Measurements from ENCODE around the gene GNRHR.
"Not testable (repeated sequence)": the region's sequence is repeated elsewhere in the genome, so short reads cannot be mapped to it uniquely, and the experiment has no call there.

GNRHR gene, protein sequence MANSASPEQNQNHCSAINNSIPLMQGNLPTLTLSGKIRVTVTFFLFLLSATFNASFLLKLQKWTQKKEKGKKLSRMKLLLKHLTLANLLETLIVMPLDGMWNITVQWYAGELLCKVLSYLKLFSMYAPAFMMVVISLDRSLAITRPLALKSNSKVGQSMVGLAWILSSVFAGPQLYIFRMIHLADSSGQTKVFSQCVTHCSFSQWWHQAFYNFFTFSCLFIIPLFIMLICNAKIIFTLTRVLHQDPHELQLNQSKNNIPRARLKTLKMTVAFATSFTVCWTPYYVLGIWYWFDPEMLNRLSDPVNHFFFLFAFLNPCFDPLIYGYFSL

DNA sequence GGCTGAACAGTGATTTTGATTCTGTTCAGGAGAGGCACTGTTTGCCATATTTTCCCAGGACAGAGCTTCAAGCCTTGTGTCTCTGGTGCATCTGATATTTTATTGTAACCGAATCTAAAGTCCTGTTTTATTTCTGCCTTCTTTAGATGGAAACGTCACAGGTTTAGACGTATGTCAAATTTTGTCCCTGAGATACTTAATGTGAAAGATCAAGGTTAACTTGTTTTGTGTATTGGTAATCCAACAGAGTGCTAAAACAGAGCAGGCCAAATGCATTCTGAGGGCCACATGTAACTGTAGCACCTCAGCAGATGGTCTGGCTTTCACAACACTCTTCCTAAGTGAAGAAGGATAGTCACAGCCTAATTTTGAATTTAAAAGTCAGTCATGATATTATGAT lies at the start of gene GNRHR:
GNRHR (minus strand) TSS at position 101 of the 400 bp plus-strand sequence; CDS start at position 48, 53 bp downstream.
- no peak for DNase-seq

GRCh38 chr4:67796810-67797209 lies 42.6 kb upstream of the GNRHR start:
- DNase-seq = no peak

DNA sequence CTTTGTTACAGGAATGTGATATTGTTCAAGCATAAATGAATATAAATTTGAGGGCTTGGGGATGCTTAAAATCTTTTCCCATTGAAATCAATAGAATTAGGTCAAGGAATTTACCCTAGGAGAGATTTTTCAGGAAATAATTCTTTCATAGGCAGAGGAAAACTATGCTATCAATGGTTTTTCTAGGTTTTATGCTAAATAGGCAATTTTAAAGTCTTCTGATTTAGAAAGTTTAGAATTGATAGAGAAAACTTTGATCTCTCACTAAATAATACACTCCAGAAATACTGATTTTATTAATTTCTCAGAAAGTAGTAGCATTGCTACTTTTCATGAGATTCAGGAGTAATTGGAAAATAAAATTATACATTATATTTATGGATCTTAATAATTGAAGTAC lies 36.5 kb upstream of the GNRHR start:
- no peak for DNase-seq

DNA sequence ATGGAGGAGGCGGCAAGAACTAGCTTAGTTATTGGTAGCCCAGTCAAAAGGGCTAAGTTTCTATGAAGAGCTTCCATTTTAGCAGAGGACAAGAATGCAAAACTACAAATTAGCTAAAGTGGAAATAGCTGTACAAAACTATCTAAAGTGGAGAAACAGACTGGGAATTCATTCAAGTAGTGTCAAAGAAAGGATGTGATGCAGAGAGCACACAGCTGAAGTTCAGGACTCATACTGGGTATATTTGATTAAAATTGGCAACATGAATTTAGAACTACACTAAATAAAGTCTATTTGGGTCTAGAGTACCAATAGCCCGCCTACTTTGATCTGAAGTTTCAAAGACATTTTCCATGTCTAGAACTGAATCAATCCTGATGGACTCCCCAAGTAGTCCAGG lies 33.1 kb upstream of the GNRHR start:
- no peak for DNase-seq

DNA sequence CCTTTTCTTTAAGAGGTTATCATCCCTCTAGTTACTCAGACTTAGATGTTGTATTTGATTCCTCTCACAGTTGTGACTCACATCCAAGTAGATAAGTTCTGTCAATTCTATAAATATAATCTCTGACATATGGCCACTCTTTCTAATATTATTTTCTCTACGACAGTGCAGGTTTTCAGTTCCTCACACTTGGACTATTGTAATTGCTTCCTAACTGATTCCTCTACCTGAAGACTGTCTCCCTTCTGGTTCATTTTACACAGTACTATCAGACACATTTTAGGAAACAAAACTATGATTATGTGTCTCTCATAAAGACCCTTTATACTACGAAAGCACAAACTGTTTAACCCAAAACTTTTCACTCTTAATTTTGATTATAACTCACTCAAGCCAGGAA lies 31.3 kb upstream of the GNRHR start:
- no peak for DNase-seq

DNA sequence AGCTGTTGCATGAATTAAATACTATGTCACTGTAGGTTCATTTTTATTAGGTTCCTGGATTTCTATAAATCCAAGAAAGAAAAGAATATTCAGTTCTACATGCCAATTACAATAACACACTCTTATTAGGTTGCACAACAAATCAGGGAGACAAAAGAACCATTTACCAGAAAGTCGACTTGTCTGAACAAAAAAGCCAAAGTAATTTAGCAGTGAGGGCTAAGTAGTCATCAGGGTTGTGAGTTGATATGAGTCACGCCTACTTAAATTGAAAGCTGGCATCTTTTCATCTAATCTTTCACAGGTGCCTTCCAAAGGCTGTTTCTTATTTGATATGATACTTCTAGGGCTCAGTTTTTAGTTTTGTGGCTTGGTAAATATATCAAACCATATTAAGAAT lies 25.4 kb upstream of the GNRHR start:
- DNase-seq = no peak

DNA sequence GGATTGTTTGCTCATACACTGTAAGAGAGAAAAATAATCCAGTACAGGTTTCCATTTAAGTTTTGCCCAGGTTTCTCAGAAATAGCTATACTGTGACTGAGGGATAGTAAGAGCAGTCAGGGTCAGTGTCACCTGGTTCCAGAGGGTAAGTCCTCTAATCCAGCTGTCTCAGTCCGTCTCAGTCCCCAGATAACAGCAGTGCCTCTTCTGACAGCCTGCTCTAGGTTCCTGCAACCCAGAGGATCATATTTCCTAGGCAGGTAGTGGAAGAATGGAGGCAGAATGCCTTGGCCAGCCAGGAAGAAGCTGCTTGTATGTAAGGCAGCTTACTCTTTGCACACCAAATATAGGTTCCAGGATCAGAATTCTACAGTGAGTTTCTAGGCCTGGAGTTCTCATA lies 22.6 kb upstream of the GNRHR start:
- peak; percentile 6 for DNase-seq

DNA sequence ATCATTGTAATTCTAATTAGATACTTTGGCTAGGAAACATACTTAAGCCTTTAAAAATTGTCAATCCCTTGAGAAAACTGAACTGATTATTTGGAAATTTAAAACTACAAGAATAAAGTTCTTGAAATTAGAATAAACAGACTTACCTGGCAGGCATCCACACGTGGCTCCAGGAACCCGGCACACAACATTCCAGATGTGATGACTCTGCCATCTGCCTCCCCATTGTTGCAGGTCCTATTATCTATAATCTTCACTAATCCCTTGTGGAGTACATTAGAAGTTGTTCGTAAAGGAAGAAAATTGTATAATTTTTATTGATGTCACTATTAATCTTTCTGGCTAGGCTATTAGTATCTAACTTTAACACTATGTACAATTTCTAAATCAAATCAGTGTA lies 16.2 kb upstream of the GNRHR start:
- DNase-seq = no peak

DNA sequence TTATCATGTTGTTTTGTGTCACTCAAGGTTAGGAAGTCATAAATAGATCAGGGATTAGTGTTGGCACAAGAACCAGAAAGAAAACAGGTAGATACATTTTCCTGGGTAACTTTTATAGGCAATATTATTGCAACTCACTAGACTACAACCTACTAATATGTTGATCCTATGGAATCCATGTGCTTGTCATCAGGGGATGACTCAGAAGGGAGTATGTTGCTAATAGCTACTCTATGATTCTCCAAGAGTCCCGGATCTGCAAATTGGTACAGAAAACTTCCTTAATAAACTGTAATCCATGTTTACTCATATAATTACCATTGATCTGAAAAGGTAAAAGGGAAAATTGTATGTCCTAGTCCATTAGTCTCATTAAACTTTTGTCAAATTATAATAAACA lies 11.7 kb upstream of the GNRHR start:
- no peak for DNase-seq

DNA sequence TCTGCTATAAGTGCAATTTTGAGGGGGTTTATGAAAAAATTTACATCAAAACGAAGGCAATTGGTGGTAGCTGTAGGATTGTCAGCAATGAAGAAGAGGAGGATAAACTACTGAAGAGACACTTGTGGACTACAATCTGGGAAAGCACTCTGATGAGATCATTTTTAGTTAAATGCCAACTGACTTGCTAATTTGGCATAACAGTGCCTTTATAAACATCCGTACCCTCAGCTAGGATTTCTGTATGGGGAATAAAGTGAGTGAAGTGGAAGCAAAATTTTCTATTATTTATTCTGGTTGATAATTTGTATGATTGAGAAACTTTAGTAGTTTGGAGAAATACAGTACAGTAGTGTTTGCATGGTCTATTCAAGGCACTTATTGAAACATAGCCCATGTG lies 11.2 kb upstream of the GNRHR start:
- no peak for DNase-seq

GRCh38 chr4:67764183-67764582 lies 10.0 kb upstream of the GNRHR start:
- DNase-seq = no peak

DNA sequence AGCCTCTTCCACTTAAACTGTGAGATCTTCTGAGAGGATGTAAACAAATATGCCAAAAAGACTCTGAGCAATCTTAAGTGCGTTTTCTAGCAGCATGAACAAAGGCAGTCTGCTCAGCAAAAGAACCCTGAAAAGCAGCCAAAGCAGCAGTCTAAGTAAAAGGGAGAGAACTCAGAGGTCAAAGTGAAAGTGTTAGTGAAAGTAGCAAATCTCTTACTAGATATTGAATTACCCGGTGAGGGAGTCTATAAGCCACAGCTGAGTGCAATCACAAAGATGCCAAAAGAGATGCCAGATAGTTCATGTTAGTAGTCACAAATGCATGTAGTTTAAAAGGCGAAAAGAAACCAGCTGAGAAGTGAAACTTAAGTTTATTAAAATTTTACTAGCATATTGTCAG lies 7.9 kb upstream of the GNRHR start:
- DNase-seq = no peak

DNA sequence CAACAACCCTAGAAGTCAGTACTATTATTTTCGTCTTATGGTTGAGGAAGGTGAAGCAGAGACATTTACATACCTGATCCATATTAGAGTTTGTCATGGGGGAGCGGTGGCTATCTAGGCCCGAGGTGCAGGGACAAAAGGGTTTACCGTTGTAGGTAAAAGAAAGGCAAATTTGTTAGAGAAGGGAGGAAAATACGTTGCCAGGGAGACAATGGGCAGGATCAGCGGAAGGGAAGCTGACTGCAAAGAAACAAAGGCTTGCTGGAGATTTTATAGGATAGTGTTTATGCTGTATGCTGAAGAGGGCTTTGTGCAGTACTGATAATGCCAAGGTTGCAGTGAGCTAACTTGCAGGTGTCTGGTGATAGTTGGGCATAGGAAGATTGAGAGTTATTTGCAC lies 2.8 kb upstream of the GNRHR start:
- DNase-seq = not testable (repeated sequence)

- no peak for DNase-seq
Measured at GRCh38 chr4:67755974-67756373, 1.8 kb upstream of the GNRHR start.

- no peak for DNase-seq
Measured at GRCh38 chr4:67751260-67751659, 2.9 kb downstream of the GNRHR start.

GRCh38 chr4:67750691-67751090 lies 3.5 kb downstream of the GNRHR start:
- no peak for DNase-seq

DNA sequence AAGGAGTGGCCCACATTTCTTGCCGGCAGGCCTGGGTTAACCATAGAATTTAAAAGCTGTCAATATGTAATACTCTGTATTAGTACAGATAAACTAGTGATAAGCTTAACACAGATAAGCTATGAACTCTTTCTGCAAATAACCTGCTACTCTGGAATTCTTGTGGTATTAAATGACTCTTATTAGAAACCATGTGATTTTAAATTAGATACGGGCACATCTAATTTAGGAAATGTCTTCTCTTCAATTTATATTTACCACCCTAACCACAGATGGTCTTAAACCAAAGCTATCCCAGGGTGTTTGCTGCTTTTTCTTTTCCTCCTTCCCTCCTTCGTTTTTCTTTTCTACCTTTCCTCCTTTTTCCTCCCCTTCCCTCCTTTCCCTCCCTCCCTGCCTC lies 4.9 kb downstream of the GNRHR start:
- no peak for DNase-seq

DNA sequence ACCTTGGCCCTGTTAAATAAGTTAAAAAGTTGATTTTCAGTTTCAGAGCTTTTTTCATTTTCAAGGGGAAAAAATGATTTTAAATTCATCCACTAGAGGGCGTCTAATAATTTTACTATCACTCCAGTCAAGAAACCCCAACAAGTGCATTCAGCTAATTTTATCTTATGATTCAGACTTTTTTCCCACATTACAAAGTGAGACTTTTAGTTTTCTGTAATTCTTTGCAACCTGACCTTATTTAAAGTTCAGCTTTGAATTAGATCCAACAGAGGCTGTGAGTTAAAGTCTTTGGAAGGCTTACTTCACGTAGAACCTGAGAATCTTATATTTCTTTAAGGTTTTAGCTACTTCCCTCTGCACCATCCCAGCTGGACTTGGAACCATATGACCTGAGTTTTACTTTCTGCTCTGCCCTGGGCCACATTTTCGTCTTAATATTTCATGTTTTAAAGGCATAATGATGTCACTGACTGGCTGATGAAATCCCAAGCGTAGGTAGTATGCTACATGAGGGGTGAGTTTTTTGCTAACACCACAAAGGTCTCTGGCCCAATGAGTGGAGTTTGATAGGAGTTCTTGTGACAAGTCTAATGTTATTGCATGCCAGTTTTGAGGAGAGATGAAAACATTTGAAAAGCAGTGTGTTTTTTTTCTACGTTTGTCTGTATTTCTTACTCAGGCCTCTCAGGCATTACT lies 7.2 kb downstream of the GNRHR start:
- no peak for DNase-seq

- no peak for DNase-seq
Measured at GRCh38 chr4:67744561-67745283, 9.5 kb downstream of the GNRHR start.

- no peak for DNase-seq
Measured at GRCh38 chr4:67743194-67743593, 11.0 kb downstream of the GNRHR start.

DNA sequence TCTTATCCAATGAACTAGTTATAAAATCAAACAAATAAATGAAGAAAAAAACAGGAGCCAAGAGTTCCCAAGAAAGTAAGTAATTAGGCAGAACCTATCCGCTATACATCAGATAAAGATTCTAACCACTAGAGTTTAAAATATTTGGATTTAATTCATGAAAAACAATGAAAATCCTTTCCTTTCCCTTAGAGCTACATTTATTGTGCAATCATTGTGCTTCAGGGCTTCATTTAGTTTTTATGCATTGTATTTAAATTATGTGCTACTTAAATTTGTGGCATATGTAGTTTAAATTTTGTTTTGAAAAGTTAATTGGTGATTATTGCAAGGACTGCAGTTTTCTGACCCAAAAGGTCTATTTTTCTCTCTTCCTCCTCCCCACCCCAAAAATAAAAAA lies 17.9 kb downstream of the GNRHR start:
- no peak for DNase-seq

DNA sequence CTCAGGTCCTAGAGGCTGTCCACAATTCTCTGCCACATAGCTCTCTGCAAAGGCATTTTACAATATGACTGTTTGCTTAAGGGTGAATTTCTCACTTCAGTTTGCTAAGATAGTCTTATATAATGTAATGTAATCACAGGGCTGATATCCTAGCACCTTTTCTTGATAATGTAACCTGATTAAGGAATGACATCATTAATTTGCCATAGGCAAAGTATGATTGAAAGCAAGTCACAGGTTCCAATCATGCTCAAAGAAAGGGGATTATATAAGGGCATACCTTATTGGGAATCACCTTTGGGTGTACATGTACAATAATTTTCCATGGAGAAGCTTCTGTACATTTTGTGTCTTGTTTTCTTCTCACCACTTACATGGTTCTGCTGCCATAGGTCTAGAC lies 18.9 kb downstream of the GNRHR start:
- DNase-seq = no peak

- DNase-seq = not testable (repeated sequence)
Measured at GRCh38 chr4:67730511-67730910, 23.7 kb downstream of the GNRHR start.

Measured in NCI-H510A (cell line).